Activated naive CD4-positive, alpha-beta T cell treated with anti-CD3 and anti-CD28 coated beads, Interleukin-2, amount 50 U/mL, for 72 hours (primary cell): Measurements from ENCODE around the gene MICAL1. TPM values are rescaled to one million over a fixed set of nuclear protein-coding genes. Genes with fewer than 3 reads are reported as not detected.

Source experiments
- ATAC-seq, 2 donors: fragments of 150-1000 bp; cut with Tn5 transposase; 2 replicates each; pipeline ENCODE4 v1.10.0; 2021; ENCODE audit warnings: mild to moderate bottlenecking in 2 of 2, moderate library complexity in 2 of 2
- DNase-seq, 2 donors: peaks; one replicate each; pipeline ENCODE4 v3.0.0; 2021 to 2022; ENCODE audit warnings: low spot score in 2 of 2
- H3K27ac Mint-ChIP-seq, 2 donors: one replicate each; pipeline ENCODE4 v1.8.0; 2022; ENCODE audit warnings: mild to moderate bottlenecking in 2 of 2, mixed read lengths in 2 of 2
- H3K36me3 Mint-ChIP-seq, 2 donors: one replicate each; pipeline ENCODE4 v1.8.0; 2022; ENCODE audit warnings: mixed read lengths in 2 of 2
- H3K9me3 Mint-ChIP-seq, 2 donors: one replicate each; pipeline ENCODE4 v1.8.0; 2022; ENCODE audit warnings: mixed read lengths in 2 of 2
- total RNA-seq, 2 donors: library from RNA; stranded (reverse); gene quantifications; one replicate each; pipeline ENCODE4 v1.2.3, GENCODE V29; 2022

The MICAL1 gene
- total RNA-seq, 2 donors from 2014 or later = 32.9 to 45.7 TPM

DNA sequence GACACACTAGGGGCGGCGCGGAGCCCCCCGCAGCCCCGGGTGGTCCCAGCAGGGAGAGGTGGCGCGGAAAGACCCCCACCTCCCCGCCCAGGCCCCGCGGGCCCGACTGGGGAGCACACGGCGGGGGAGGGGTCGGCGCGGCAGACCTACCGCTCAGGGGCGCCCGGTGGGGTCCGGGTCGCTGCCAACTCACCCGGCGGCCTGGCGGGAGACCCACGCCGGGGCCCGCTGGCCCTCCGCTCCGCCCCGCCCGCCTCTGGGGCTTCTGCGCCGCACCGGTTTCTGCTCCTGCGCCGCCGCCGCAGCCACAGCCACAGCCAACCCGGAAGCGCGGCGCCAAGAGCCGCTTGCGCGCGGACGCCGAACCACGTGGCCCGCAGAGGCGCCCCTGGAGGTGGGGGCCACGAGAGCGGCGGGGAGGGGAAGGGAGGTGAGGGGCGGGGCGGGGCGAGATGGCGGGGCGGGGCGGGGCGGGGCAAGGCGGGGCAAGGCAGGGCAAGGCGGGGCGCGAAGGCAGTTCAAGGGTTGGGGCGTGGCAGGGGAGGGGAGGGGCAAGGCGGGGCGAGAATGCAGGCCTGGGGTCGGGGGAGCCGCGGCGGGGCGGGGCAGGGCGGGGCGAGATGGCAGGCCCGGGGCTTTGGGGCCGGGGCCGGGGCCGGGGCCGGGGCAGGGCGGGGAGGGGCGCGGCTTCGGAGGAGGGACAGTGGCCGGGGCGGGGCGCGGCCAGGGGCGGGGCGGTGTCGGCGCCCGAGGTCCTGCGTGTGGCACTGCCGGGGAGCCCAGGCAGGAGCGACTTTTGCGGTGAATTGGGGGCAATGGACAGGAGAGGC is 27.5 kb upstream of the MICAL1 start, which contains the start of gene ZBTB24:
TSS of gene ZBTB24 (minus strand) at position 315 of the 830 bp plus-strand sequence. CDS start 1,193 bp downstream, outside the sequence.
- DNase-seq (peak; percentile 88 to 93), ATAC-seq (peak; percentile 86 to 89)
- Mint-ChIP-seq H3K9me3 (no peaks in the 10 kb centered on the region), H3K27ac (peak within 1 kb of the TSS; percentile 86 to 87), H3K36me3 (peaks cover 36 to 39% of the 10 kb centered on the region in 2 donors)

GRCh38 chr6:109480993-109481480 is 25.5 kb upstream of the MICAL1 start:
- peak overlapping the region in 1 of 2 donors; percentile 83 for H3K27ac Mint-ChIP-seq
- no peak for DNase-seq
- ATAC-seq = no peak

GRCh38 chr6:109478841-109479624 is 23.5 kb upstream of the MICAL1 start:
- H3K27ac Mint-ChIP-seq = peak overlapping the region; percentile 67 to 83

More at GRCh38 chr6:109480993-109481480, 25.5 kb upstream of the MICAL1 start:
- Mint-ChIP-seq H3K36me3 (peaks cover 49% of the 10 kb centered on the region in 2 donors), H3K9me3 (no peaks in the 10 kb centered on the region)

DNA sequence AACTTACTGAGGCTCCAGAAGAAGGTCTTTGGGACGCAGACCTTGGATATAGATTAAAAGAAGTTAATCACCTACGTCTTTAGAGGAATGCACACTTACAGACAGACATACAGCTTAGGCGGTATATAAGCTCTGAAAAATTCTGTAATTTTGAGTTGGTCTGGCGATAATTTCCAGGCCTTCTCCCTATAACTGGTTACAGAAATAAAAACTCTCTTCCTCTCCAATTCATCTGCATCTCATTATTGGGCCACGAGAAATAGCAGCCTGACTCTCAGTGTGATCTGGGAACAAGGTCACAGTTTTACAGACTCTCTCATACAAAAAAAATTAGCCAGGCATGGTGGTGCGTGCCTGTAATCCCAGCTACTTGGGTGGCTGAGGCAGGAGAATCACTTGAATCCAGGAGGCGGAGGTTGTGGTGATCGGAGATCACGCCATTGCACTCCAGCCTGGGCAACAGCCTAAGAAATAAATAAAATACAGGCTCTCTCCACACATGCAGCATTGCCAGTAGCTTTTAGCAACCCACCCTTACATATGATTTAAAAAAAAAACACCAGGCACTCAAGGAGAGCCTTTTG is 22.7 kb upstream of the MICAL1 start:
- Mint-ChIP-seq H3K9me3 (no peaks in the 10 kb centered on the region), H3K36me3 (peaks cover 62 to 71% of the 10 kb centered on the region in 2 donors), H3K27ac (peak overlapping the region; percentile 67 to 83)
- DNase-seq (no peak), ATAC-seq (no peak)

More at GRCh38 chr6:109478841-109479624, 23.5 kb upstream of the MICAL1 start:
- DNase-seq (no peak), ATAC-seq (peak in 1 of 2 donors; percentile 29)
- Mint-ChIP-seq H3K9me3 (no peaks in the 10 kb centered on the region), H3K36me3 (peaks cover 58 to 65% of the 10 kb centered on the region in 2 donors)

- Mint-ChIP-seq H3K36me3 (peaks cover 67 to 76% of the 10 kb centered on the region in 2 donors), H3K9me3 (no peaks in the 10 kb centered on the region), H3K27ac (peak overlapping the region; percentile 83 to 89)
- ATAC-seq (peak in 1 of 2 donors; percentile 22), DNase-seq (no peak)
Measured at GRCh38 chr6:109477725-109478124, 22.2 kb upstream of the MICAL1 start.

GRCh38 chr6:109477184-109477583 is 21.6 kb upstream of the MICAL1 start:
- no peak for DNase-seq
- H3K36me3 Mint-ChIP-seq = peaks cover 63 to 76% of the 10 kb centered on the region in 2 donors
- ATAC-seq = no peak
- peak overlapping the region in 1 of 2 donors; percentile 83 for H3K27ac Mint-ChIP-seq
- no peaks in the 10 kb centered on the region for H3K9me3 Mint-ChIP-seq

- peak overlapping the region; percentile 32 to 60 for H3K27ac Mint-ChIP-seq
Measured at GRCh38 chr6:109475625-109476024, 20.1 kb upstream of the MICAL1 start.

DNA sequence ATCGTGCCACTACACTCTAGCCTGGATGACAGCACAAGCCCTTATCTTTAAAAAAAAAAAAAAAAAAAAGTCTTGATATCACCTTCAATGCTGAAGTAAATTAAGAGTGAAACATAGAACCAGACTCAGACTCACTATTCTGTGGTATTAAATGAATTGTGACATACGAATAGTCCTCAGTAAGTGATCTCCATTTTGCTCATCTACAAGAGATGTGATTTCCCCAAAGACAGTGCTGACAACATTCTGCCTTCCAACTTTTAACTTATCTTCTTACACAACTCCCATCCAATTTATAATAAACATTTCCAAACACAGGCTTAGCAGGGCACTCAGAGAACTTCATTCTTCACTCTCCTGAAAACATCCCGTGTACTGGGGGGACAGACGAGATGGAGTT is 19.4 kb upstream of the MICAL1 start:
- Mint-ChIP-seq H3K9me3 (no peaks in the 10 kb centered on the region), H3K36me3 (peaks cover 54 to 67% of the 10 kb centered on the region in 2 donors), H3K27ac (peak overlapping the region; percentile 32 to 60)
- DNase-seq = no peak
- peak; percentile 43 to 80 for ATAC-seq

More at GRCh38 chr6:109475625-109476024, 20.1 kb upstream of the MICAL1 start:
- Mint-ChIP-seq H3K36me3 (peaks cover 59 to 70% of the 10 kb centered on the region in 2 donors), H3K9me3 (no peaks in the 10 kb centered on the region)
- ATAC-seq (no peak), DNase-seq (no peak)

GRCh38 chr6:109473120-109473519 is 17.5 kb upstream of the MICAL1 start:
- Mint-ChIP-seq H3K36me3 (peaks cover 46 to 62% of the 10 kb centered on the region in 2 donors), H3K27ac (peak overlapping the region; percentile 63 to 71), H3K9me3 (no peaks in the 10 kb centered on the region)
- ATAC-seq (no peak), DNase-seq (no peak)

DNA sequence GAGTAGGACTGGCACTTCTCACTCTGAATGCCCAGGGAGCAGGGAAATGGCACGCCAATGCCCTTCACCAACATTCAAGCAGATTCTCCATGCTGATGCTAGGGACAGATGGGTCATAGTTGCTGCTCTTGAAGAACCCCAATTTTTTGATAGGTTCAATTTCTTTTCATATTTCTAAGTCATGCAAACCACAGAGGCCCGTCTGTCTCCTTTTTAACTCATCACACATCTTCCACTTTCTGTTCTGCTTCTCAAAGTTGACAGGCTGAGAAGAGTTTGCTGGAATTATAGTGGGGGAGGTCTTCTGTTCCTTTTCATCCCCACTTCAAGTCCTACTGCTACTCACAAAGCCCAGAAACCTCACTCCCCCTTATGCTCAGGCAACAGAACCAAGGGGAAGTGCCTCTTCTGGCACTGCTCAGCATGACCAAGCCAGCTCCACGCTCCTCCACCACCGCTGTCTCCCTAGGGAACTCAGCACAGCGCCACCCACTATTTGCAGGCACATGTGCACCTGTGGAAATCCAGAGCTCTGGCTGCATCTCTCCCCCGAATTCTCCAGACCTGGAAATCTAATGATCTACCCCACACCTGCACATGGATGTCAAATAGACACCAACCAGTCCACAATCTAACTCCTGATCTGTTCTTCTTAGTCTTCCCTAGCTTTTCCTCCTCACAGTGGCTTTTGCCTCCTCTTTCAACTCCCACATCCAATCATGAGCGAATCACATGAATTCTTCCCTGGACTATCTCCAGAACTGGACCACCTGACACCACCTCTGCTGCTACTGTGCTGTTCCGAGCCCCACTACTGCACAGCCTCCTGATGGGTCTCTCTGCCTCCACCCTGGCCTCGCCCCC is 16.8 kb upstream of the MICAL1 start:
- ATAC-seq (peak; percentile 53 to 66), DNase-seq (no peak)
- peak overlapping the region; percentile 22 to 71 for H3K27ac Mint-ChIP-seq
- H3K9me3 Mint-ChIP-seq = no peaks in the 10 kb centered on the region
- peaks cover 40 to 64% of the 10 kb centered on the region in 2 donors for H3K36me3 Mint-ChIP-seq

DNA sequence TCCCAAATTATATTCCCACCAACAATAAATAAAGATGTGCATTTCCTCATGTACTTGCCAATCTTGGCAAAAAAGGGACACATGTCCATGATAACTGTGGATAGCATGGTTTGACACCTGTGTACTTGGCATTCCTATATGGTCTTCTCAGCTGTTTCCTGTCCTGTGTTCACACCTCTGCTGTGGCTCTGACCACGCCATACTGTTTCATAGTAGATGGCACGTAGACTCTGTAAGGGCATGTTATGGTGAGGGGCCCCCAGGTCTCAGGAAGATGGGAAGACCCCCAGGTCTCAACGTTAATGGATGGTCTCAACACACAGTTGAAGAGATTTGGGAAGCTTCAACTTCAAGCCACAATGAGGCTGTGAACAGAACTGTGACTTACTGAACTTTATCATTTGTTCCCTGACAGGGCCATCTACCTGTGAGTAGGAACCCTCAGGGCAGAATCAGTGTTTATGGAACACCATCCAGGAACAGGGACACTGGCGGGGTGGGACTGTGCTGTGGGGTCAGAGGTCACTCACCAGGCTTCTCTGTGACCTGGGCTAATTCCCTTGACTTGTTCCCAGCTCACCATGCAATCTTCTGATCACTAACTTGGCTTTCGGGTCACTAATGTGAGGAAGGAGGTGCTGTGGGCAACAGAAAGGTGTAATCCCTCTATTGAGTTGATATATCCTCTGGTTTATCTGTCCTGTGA is 15.7 kb upstream of the MICAL1 start:
- no peak for DNase-seq
- ATAC-seq = no peak
- Mint-ChIP-seq H3K9me3 (no peaks in the 10 kb centered on the region), H3K27ac (peak overlapping the region in 1 of 2 donors; percentile 71), H3K36me3 (peaks cover 36 to 66% of the 10 kb centered on the region in 2 donors)

DNA sequence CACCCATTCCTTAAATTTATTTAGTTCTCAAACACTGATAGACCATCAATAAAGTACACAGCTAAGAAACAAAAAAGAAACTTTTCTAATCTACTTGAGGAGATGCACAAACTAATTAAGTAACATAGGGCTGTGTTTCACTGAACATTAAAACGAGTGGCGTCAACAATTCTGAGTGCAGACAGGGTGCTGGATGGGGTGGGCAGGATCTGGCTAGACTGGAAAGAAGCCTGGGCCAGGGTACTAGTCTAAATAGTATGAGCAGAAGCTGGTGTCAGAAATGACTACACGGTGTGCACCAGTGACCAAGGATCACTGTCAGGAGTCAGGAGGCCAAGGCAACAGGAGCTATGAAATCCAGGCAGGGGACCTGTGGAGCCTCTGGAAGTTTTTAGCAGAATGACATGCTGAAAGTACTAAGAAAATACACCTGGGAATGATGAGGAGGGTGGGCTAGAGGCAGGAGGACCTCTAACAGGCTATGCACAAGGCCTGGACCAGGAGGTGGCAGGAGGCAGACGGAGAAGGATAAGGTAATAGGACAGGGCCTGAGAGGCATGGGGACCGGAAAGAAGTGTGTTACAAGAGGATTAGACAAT is 14.1 kb upstream of the MICAL1 start:
- DNase-seq = no peak
- Mint-ChIP-seq H3K36me3 (peaks cover 35 to 65% of the 10 kb centered on the region in 2 donors), H3K27ac (peak overlapping the region; percentile 52 to 84), H3K9me3 (no peaks in the 10 kb centered on the region)
- ATAC-seq = no peak

GRCh38 chr6:109467696-109468095 is 12.1 kb upstream of the MICAL1 start:
- H3K9me3 Mint-ChIP-seq = no peaks in the 10 kb centered on the region
- peaks cover 26 to 68% of the 10 kb centered on the region in 2 donors for H3K36me3 Mint-ChIP-seq
- no peak for DNase-seq
- no peak for ATAC-seq
- no peak overlapping the region for H3K27ac Mint-ChIP-seq

GRCh38 chr6:109466212-109466923 is 10.8 kb upstream of the MICAL1 start:
- no peak for DNase-seq
- Mint-ChIP-seq H3K36me3 (peaks cover 29 to 68% of the 10 kb centered on the region in 2 donors), H3K9me3 (peaks cover 5 to 6% of the 10 kb centered on the region in 2 donors), H3K27ac (peak overlapping the region; percentile 27 to 69)
- no peak for ATAC-seq
